ENCODE results near the gene NAXE.

DNA sequence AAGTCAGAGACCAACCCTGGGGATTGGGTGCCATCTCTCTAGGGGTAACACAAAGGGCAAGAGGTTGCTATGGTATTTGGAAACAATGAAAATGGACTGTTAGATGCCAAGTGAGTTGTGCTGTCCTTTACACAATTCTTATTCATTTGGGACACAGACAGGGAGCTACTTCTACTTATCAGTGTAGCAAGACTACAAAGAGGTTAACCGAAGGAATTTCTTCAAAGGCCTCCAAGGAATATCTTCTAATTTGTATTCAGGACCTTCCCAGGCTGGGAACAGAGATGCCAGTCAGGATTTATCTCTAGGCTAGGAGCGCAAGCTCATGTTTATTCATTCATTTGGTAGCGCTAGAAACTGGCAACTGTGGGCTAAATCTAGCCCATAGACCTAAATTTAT lies 2.6 kb downstream of the NAXE start:
- TF ChIP-seq, protein P1, sequence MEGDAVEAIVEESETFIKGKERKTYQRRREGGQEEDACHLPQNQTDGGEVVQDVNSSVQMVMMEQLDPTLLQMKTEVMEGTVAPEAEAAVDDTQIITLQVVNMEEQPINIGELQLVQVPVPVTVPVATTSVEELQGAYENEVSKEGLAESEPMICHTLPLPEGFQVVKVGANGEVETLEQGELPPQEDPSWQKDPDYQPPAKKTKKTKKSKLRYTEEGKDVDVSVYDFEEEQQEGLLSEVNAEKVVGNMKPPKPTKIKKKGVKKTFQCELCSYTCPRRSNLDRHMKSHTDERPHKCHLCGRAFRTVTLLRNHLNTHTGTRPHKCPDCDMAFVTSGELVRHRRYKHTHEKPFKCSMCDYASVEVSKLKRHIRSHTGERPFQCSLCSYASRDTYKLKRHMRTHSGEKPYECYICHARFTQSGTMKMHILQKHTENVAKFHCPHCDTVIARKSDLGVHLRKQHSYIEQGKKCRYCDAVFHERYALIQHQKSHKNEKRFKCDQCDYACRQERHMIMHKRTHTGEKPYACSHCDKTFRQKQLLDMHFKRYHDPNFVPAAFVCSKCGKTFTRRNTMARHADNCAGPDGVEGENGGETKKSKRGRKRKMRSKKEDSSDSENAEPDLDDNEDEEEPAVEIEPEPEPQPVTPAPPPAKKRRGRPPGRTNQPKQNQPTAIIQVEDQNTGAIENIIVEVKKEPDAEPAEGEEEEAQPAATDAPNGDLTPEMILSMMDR (IDR thresholded peaks at IDR 0.05; ENCODE audit: low read depth, low read length, poor library complexity, severe bottlenecking): no peak
- no peak for TF ChIP-seq EZH2phosphoT487 (IDR thresholded peaks at IDR 0.05; ENCODE audit: borderline replicate concordance, low read length)

All from DOHH2 (cell line).